GM19099 (cell line): Measurements from ENCODE around the gene ENOSF1.

Experiments
- POLR2A ChIP-seq: IDR thresholded peaks from 3 replicates; pipeline ENCODE4 v1.6.1; 2011; ENCODE audit warnings: low read depth; ENCODE audit not compliant: insufficient read length; ENCODE audit errors: extremely low read depth

ENOSF1 gene

GRCh38 chr18:658947-659533 lies 53.4 kb downstream of the ENOSF1 start:
- no peak for TF ChIP-seq POLR2A

- TF ChIP-seq POLR2A: peak; percentile 78
These were observed 54.2 kb downstream of the ENOSF1 start for GRCh38 chr18:658001-658946.

GRCh38 chr18:657311-658000 lies 55.0 kb downstream of the ENOSF1 start, which contains the start of gene TYMS:
TSS of gene TYMS (plus strand) at chr18:657653. CDS start at chr18:657743, 90 bp downstream.
- peak; percentile 59 for TF ChIP-seq POLR2A

- no peak for TF ChIP-seq POLR2A
These were observed 57.0 kb downstream of the ENOSF1 start for GRCh38 chr18:655445-655844.

GRCh38 chr18:654601-655000 lies 57.8 kb downstream of the ENOSF1 start:
- no peak for TF ChIP-seq POLR2A

- TF ChIP-seq POLR2A: no peak
These were observed 58.9 kb downstream of the ENOSF1 start for GRCh38 chr18:653512-653911.

- no peak for TF ChIP-seq POLR2A
These were observed 60.3 kb downstream of the ENOSF1 start for GRCh38 chr18:652131-652530.

GRCh38 chr18:650428-650858 lies 62.0 kb downstream of the ENOSF1 start:
- no peak for TF ChIP-seq POLR2A

GRCh38 chr18:649341-649740 lies 63.1 kb downstream of the ENOSF1 start:
- no peak for TF ChIP-seq POLR2A

- no peak for TF ChIP-seq POLR2A
These were observed 65.1 kb downstream of the ENOSF1 start for GRCh38 chr18:647304-647703.

- no peak for TF ChIP-seq POLR2A
These were observed 67.9 kb downstream of the ENOSF1 start for GRCh38 chr18:644395-645004.

- no peak for TF ChIP-seq POLR2A
These were observed 71.2 kb downstream of the ENOSF1 start for GRCh38 chr18:641224-641623.

- TF ChIP-seq POLR2A: no peak
These were observed 77.3 kb downstream of the ENOSF1 start for GRCh38 chr18:635171-635570.

- TF ChIP-seq POLR2A: no peak
These were observed 77.8 kb downstream of the ENOSF1 start for GRCh38 chr18:634551-635045.

GRCh38 chr18:631560-631959 lies 80.9 kb downstream of the ENOSF1 start:
- no peak for TF ChIP-seq POLR2A
